HCT116 (cell line): Measurements from ENCODE around the gene ZNF580. TPM values are rescaled to one million over a fixed set of nuclear protein-coding genes. Genes with fewer than 3 reads are reported as not detected.

Experiments
- ATAC-seq: fragments of 200-7000 bp; cut with Tn5 transposase; 2 replicates; pipeline ENCODE4 v1.9.1; 2020; ENCODE audit warnings: mild to moderate bottlenecking, moderate library complexity
- BruUV-seq: library from RNA; stranded (reverse); fragments of 400-500 nt; replicated peaks from 2 replicates; lab custom pipeline; 2021; lab: Mats Ljungman, UMichigan
- CTCF ChIA-PET: fragments of 300-600 bp; sonication (Branson Sonifier 250); formaldehyde crosslinking; loops from one replicate; lab custom pipeline; 2021; ENCODE audit warnings: antibody characterized with exemption; lab: Charles Lee
- POLR2A ChIA-PET: fragments of 300-600, 350-600 bp; sonication (Branson Sonifier 250); formaldehyde crosslinking; loops from one replicate; lab custom pipeline; 2021; ENCODE audit warnings: antibody characterized with exemption; lab: Charles Lee
- RAD21 ChIA-PET, 2 experiments: fragments of 300-600 bp; sonication (Branson Sonifier 250); formaldehyde crosslinking; loops; one replicate each; lab custom pipeline; 2023; ENCODE audit warnings: low total read pairs in 2 of 2; ENCODE audit not compliant: uncharacterized antibody in 2 of 2, unreplicated experiment in 2 of 2, low non-redundant PET in 1 of 2; lab: Charles Lee
- DNase-seq: peaks from one replicate; pipeline ENCODE4 v3.0.0-alpha.2; 2010; ENCODE audit warnings: low read depth, low spot score
- H2AFZ ChIP-seq: fragments of 200-600 bp; shearing (Covaris generic), sonication (generic); 2 replicates; pipeline ENCODE4 v1.6.1; 2017; ENCODE audit warnings: low read depth, mixed run types, mixed read lengths, antibody characterized with exemption, low read length; ENCODE audit not compliant: poor library complexity, severe bottlenecking
- H3K27ac ChIP-seq: 2 replicates; pipeline ENCODE4 v1.5.1; 2012; ENCODE audit warnings: low read depth, low read length
- H3K27me3 ChIP-seq: fragments of 200-600 bp; sonication (generic); 2 replicates; pipeline ENCODE4 v1.6.1; 2016; ENCODE audit warnings: mixed run types, low read length, mixed read lengths; ENCODE audit not compliant: insufficient read depth
- H3K36me3 ChIP-seq, 2 experiments: fragments of 200-500 bp in 1 of 2; fragments of 200-600 bp in 1 of 2; sonication (Bioruptor generic) in 1 of 2; sonication (generic) in 1 of 2; 2 replicates each; pipeline versions ENCODE4 v1.5.1 to v1.6.1; 2014 to 2016; ENCODE audit warnings: low read length in 2 of 2, inconsistent platforms in 1 of 2, mixed read lengths in 1 of 2, mixed run types in 1 of 2; ENCODE audit not compliant: insufficient read depth in 2 of 2, control insufficient read depth in 1 of 2
- H3K4me1 ChIP-seq, 2 experiments: fragments of 200-600 bp in 1 of 2; sonication (generic) in 1 of 2; 2 replicates each; pipeline versions ENCODE4 v1.5.1 to v1.6.1; 2012 to 2017; ENCODE audit warnings: low read length in 2 of 2, inconsistent platforms in 1 of 2, mild to moderate bottlenecking in 1 of 2, mixed read lengths in 1 of 2, mixed run types in 1 of 2, moderate library complexity in 1 of 2; ENCODE audit not compliant: insufficient read depth in 2 of 2, control insufficient read depth in 1 of 2
- H3K4me2 ChIP-seq: fragments of 200-600 bp; sonication (generic); 2 replicates; pipeline ENCODE4 v1.6.1; 2017; ENCODE audit warnings: mixed run types, low read length, mixed read lengths
- H3K4me3 ChIP-seq, 2 experiments: fragments of 200-600 bp in 1 of 2; sonication (generic) in 1 of 2; replicated peaks in 1 of 2; 2 replicates each; pipeline ENCODE4 v1.5.1; 2011 to 2016; ENCODE audit warnings: low read length in 2 of 2, control low read depth in 1 of 2, low read depth in 1 of 2, mild to moderate bottlenecking in 1 of 2, mixed read lengths in 1 of 2, mixed run types in 1 of 2
- H3K79me2 ChIP-seq: fragments of 200-600 bp; sonication (generic); 2 replicates; pipeline ENCODE4 v1.6.1; 2017; ENCODE audit warnings: mild to moderate bottlenecking, mixed run types, low read length, moderate library complexity, mixed read lengths; ENCODE audit not compliant: insufficient read depth
- H3K9ac ChIP-seq: fragments of 200-600 bp; sonication (generic); 2 replicates; pipeline ENCODE4 v1.6.1; 2016; ENCODE audit warnings: low read length, mixed read lengths
- H3K9me2 ChIP-seq: fragments of 200-600 bp; sonication (generic), shearing (Covaris generic); 2 replicates; pipeline ENCODE4 v1.6.1; 2017; ENCODE audit warnings: mixed run types, mild to moderate bottlenecking, moderate library complexity; ENCODE audit not compliant: insufficient read depth
- H3K9me3 ChIP-seq, 2 experiments: fragments of 200-500 bp in 1 of 2; fragments of 200-600 bp in 1 of 2; sonication (Bioruptor generic) in 1 of 2; sonication (generic) in 1 of 2; 2 replicates each; pipeline ENCODE4 v1.6.1; 2014 to 2017; ENCODE audit warnings: low read length in 2 of 2, mixed read lengths in 2 of 2, inconsistent platforms in 1 of 2, low read depth in 1 of 2, mild to moderate bottlenecking in 1 of 2, mixed run types in 1 of 2, moderate library complexity in 1 of 2; ENCODE audit not compliant: control insufficient read depth in 1 of 2, insufficient read depth in 1 of 2
- H4K20me1 ChIP-seq: fragments of 200-600 bp; sonication (generic), shearing (Covaris generic); 2 replicates; pipeline ENCODE4 v1.6.1; 2017; ENCODE audit warnings: mixed run types, mild to moderate bottlenecking, moderate library complexity; ENCODE audit not compliant: insufficient read depth
- POLR2A ChIP-seq: IDR thresholded peaks from 2 replicates; pipeline ENCODE4 v1.7.0; 2011; ENCODE audit warnings: borderline replicate concordance; ENCODE audit not compliant: insufficient read depth, insufficient read length; ENCODE audit errors: extremely low read depth
- ZNF274 ChIP-seq: fragments of 200-500 bp; sonication (Bioruptor generic); IDR thresholded peaks from 2 replicates; pipeline ENCODE4 v1.6.1; 2014; ENCODE audit warnings: mild to moderate bottlenecking, low read depth, low read length, inconsistent platforms
- intact Hi-C: fragments of 100-400 bp; cut with micrococcal nuclease; formaldehyde crosslinking; loops from 2 replicates; pipeline ENCODE4 v1.10.0; 2022
- total RNA-seq: library from RNA; stranded (reverse); gene quantifications from one replicate; pipeline ENCODE4 v1.2.1, GENCODE V29; 2021; ENCODE audit not compliant: unreplicated experiment

ZNF580 gene
- total RNA-seq, 1 experiment from 2014 or later = 36.7 TPM

DNA sequence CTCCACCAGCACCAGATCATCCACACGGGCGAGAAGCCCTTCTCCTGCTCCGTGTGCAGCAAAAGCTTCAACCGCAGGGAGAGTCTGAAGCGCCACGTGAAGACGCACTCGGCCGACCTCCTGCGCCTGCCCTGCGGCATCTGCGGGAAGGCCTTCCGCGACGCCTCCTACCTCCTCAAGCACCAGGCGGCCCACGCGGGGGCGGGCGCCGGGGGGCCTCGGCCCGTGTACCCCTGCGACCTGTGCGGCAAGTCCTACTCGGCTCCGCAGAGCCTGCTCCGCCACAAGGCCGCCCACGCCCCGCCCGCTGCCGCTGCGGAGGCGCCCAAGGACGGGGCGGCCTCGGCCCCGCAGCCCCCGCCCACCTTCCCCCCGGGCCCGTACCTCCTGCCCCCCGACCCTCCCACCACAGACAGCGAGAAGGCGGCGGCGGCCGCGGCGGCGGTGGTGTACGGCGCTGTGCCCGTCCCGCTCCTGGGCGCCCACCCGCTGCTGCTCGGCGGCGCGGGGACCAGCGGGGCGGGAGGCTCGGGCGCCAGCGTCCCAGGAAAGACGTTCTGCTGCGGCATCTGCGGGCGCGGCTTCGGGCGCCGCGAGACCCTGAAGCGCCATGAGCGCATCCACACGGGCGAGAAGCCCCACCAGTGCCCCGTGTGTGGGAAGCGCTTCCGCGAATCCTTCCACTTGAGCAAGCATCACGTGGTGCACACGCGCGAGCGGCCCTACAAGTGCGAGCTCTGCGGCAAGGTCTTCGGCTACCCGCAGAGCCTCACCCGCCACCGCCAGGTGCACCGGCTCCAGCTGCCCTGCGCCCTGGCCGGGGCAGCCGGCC is 25.9 kb upstream of the ZNF580 start:
- DNase-seq (no peak), ATAC-seq (no peak)
- Histone ChIP-seq H3K4me3 (no peak overlapping the region), H4K20me1 (no peaks in the 10 kb centered on the region), H3K4me2 (no peak overlapping the region), H3K27ac (no peak overlapping the region), H3K79me2 (peaks cover 11% of the 10 kb centered on the region; the same call in 1 of the 2 replicates), H2AFZ (no peak overlapping the region), H3K4me1 (no peaks in the 10 kb centered on the region), H3K27me3 (no peaks in the 10 kb centered on the region), H3K36me3 (peaks cover under 1 to 8% of the 10 kb centered on the region in 2 experiments; a peak in 3 of 4 replicates), H3K9me3 (no peaks in the 10 kb centered on the region), H3K9me2 (no peaks in the 10 kb centered on the region), H3K9ac (no peak overlapping the region)
- no TSS peak for BruUV-seq
- ChIA-PET POLR2A (no interaction called here), RAD21 (no interaction called here), CTCF (no interaction called here)
- TF ChIP-seq ZNF274 = no peak
- intact Hi-C loops = no loop called here

DNA sequence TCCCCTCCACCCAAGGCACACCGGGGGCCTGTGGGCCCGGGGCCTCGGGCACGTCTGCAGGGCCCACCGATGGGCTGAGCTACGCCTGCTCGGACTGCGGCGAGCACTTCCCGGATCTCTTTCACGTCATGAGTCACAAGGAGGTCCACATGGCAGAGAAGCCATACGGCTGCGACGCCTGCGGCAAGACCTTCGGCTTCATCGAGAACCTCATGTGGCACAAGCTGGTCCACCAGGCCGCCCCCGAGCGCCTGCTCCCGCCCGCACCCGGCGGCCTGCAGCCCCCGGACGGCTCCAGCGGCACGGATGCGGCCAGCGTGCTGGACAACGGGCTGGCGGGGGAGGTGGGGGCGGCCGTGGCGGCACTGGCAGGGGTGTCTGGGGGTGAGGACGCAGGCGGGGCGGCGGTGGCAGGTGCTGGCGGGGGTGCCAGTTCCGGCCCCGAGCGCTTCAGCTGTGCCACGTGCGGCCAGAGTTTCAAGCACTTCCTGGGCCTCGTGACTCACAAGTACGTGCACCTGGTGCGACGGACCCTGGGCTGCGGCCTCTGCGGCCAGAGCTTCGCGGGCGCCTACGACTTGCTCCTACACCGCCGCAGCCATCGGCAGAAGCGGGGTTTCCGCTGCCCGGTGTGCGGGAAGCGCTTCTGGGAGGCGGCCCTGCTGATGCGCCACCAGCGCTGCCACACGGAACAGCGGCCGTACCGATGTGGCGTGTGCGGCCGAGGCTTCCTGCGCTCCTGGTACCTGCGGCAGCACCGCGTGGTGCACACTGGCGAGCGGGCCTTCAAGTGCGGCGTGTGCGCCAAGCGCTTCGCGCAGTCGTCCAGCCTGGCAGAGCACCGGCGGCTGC is 25.0 kb upstream of the ZNF580 start:
- no peaks in the 10 kb centered on the region for H3K9me2 ChIP-seq
- H3K4me2 ChIP-seq = no peak overlapping the region
- intact Hi-C loops = no loop called here
- no peak overlapping the region for H3K27ac ChIP-seq
- H3K9ac ChIP-seq = no peak overlapping the region
- H4K20me1 ChIP-seq = no peaks in the 10 kb centered on the region
- no peak overlapping the region for H2AFZ ChIP-seq
- ChIA-PET CTCF (no interaction called here), POLR2A (no interaction called here), RAD21 (no interaction called here)
- H3K4me3 ChIP-seq = no peak overlapping the region
- DNase-seq = no peak
- peaks cover 0 to 7% of the 10 kb centered on the region in 2 experiments; a peak in 2 of 4 replicates for H3K36me3 ChIP-seq
- no peaks in the 10 kb centered on the region for H3K27me3 ChIP-seq
- no peak for TF ChIP-seq POLR2A
- peaks cover 6% of the 10 kb centered on the region; the same call in 1 of the 2 replicates for H3K79me2 ChIP-seq
- H3K4me1 ChIP-seq = no peaks in the 10 kb centered on the region
- H3K9me3 ChIP-seq = no peaks in the 10 kb centered on the region
- no TSS peak for BruUV-seq
- ATAC-seq = no peak
